ENCODE data around the gene CACNA1A.

Gene CACNA1A

DNA sequence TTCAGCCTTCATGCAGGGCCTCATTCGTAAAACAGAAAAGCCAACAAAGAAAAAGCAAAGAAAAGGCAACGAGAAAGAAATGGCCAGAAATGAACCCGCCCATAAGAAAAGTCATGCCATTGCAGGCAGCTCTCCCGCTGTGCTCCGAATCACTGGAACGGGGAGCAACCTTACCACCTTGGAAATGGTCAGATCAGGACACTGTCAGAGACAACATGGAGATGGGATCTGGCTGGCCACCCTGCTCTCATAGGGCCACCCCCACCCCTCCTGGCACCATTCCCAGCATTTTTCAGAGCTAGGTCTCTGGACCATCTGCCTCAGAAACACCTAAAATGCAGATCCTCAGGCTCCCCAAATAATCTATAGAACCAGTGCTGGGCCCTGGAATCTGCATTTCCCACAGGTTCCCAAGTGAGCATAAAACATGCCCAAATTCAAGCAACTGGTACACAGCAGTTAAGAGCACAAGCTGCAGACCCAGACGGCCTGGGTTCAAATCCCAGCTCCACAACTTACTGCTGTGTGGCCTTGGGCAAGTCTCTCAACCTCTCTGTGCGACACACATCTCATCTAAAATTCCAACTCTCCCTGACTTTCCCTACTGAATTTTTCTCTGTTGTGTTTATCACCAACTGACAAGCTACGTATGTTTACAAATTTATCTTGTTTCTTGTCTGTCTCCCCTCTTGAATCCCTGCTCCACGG lies 204.5 kb downstream of the CACNA1A start:
- no peak for DNase-seq

GRCh38 chr19:13300421-13301030 lies 205.8 kb downstream of the CACNA1A start:
- DNase-seq: no peak

GRCh38 chr19:13299838-13300237 lies 206.4 kb downstream of the CACNA1A start:
- DNase-seq: no peak

- no peak for DNase-seq
Observed at GRCh38 chr19:13298565-13299481, 207.5 kb downstream of the CACNA1A start.

GRCh38 chr19:13297023-13297422 lies 209.3 kb downstream of the CACNA1A start:
- no peak for DNase-seq

- no peak for DNase-seq
Observed at GRCh38 chr19:13294812-13295567, 211.3 kb downstream of the CACNA1A start.

GRCh38 chr19:13291913-13292312 lies 214.4 kb downstream of the CACNA1A start:
- no peak for DNase-seq

GRCh38 chr19:13290741-13291140 lies 215.5 kb downstream of the CACNA1A start:
- no peak for DNase-seq

DNA sequence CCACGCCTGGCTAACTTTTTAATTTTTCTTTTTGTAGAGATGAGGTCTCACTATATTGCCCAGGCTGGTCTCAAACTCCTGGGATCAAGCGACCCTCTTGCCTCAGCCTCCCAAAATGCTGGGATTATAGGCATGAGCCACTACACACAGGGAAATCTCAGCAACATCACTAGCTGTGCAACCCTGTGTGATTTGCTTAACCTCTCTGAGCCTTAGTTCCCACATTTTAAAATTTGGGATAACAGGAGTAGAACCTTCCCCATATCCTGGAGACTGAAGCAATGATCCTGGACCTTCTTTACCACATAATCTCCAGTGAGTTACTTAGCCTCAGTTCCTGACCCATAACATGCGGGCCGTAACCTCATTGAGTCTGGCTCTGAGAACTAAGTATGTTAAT lies 217.0 kb downstream of the CACNA1A start:
- DNase-seq: no peak

DNA sequence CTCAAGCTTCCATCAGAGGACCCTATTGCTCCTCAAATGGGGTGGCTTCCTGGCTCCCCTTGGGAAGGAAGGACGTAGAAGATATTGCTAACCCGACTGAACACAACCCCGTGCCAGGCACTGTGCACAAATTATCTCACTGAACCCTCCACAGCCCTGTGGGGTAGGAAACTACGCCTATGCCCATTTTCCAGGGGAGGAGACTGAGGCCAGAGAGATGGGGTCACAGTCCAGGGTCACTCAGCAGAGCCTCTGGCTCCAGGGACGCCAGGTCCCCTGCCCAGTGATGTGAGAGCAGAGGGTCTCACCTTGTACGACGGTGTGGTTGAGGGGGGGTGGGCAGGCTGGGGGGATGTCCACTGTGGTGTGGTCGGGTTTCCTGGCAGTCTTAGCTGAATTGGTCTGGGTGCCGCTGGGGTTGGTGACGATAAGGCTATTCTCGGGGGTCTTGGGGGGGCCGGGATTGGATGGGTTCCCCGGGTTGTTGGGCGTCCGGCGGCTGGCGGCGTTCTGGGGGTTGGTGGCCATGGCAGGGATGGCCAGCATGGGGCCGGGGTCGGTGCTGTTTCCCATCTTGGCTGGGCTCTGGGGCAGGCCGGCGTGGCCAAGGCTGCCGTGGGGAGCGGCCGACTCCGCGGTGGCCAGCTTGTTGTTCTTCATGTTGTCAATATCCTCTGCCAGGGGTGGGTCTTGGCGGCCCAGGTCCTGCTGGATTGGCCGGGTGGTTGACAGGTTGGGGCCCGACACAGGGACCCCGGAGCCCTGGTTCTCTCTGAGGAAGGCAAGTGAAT lies 219.9 kb downstream of the CACNA1A start:
- no peak for DNase-seq

- no peak for DNase-seq
Observed at GRCh38 chr19:13284929-13285928, 221.1 kb downstream of the CACNA1A start.

GRCh38 chr19:13283871-13284270 lies 222.4 kb downstream of the CACNA1A start:
- DNase-seq: no peak

DNA sequence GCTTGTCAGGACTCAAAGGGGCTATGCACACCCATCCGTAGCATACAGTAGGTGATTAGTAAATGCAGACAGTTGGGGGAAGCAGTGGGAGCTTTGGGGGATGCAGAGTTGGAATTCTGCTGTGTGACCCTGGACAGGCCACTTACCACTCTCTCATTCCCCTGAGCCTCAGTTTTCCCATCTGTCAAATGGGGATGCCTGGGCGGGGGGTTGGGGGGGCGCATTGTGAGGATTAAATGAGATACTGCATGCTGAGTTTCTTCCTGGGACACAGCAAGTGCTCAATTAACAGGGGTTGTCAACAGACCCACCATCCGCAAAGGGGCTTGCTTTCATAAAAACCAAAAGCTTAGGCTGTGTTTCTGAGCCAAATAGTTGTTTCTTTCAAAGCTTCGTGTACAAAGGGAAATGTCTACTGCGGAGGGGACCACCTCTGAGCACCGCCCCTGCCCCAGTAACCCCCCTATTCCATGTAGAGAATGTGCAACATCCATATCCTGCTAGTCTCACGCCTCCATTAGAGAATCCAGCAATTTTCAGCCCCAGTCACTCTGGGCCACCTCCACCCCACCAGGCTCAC lies 223.7 kb downstream of the CACNA1A start:
- DNase-seq: no peak

DNA sequence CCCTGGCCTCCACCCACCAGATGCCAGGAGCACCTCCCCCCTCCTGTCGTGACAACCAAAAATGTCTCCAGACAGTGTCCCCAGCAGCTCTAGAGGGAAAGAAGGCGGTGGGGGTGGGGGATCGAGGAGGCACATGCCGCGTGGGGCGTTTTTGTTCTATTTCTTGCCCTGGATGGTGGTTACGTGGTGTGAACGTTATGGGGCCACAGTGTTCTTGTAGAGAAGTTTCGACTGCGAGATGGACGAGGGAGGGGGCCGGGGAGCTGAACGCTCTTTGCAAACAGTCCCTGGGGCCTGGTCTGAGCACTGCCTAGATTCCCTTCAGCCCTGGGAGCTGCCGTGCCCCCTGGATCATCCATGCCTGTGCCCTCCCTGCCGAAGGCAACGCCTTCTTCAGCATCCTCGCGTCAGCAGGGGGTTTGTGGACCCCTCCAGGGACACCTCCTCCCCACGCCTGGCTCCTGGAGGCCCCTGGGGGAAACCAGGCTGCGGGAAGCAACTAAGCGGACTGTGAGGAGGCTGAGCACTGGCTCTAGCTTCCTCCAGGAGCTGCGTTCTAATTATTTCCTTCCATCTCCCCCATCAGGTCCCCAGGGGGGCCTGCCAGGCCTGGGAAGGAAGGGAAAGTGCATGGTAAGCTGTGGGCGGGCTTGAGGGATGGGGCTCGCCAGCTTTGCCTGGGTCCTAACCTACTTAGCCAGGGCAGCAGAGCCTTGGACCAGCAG lies 224.6 kb downstream of the CACNA1A start:
- no peak for DNase-seq

GRCh38 chr19:13277104-13277809 lies 229.0 kb downstream of the CACNA1A start:
- DNase-seq: peak; percentile 50

DNA sequence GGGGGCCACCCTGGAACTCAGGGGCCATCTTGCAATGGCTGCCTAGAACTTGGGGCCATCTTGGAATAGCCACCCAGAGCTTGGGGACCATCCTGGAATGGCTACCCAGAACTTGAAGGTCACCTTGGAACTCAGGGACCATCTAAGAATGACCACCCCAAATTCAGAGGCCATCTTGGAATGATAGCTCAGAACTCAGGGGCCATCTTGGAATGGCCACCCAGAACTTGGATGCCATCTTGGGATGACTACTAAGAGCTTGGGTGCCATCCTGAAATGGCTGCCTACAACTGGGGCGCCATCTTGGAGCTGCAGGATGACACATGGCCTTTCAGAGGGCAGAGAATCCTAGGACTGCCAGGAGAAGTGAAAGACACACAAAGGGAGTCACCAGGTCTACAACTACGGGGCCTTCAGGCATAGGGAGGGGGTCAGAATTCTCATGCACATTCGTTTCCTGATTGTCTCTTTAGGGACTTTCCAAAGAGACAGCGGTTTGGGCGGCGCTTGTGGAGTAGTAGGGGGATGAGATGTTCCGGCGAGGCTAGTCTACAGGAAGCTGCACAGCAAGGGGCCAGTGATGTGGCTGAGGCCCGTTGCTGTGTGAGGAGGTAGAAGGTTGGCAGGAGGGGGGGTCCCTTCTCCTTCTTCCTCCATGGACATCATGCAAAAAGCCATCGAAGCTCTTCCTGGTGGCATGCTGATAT lies 231.1 kb downstream of the CACNA1A start:
- DNase-seq: no peak

DNA sequence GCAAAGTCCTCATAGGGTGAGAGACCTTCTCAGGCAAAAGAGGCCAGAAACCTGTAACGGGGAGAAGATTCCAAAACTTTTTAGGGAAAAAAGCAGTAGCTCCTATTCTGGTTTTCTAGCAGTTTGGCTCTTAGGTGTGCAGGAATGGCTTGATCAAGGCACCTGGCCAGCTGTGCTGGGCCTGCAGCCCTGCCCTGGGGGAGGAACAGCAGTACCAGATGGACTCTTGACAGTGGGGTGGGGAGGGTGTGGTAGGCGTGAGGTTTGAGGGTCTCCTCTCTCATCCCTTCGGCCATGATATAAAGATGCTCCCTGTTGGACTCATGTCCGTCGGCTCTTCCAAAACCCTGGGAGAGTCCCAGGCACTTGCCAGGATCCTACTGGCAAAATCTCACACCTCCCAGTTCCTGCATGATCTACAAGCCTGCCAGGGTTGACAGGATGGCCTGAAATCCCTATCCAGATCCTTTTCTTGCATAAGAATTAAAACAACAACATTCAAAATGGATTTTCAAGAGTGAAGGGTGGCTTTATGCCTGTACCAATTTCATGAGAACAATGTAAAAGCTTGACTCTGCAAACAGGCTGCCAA lies 235.7 kb downstream of the CACNA1A start:
- no peak for DNase-seq

GRCh38 chr19:13269348-13269747 lies 236.9 kb downstream of the CACNA1A start:
- no peak for DNase-seq

Data from activated CD4-positive, alpha-beta T cell treated with anti-CD3 and anti-CD28 coated beads, Interleukin-2, amount 50 U/mL, for 1 hour (primary cell).